Activated T-cell treated with anti-CD3 and anti-CD28 coated beads, Interleukin-2, amount 50 U/mL, for 4 hours (primary cell): Measurements from ENCODE around the gene AJUBA. TPM values are rescaled to one million over a fixed set of nuclear protein-coding genes. Genes with fewer than 3 reads are reported as not detected.

Experiments used
- ATAC-seq, 2 donors: fragments of 200-7000 bp; cut with Tn5 transposase; one replicate each; pipeline ENCODE4 v1.10.0; 2021
- DNase-seq: peaks from one replicate; pipeline ENCODE4 v3.0.0-alpha.2; 2020
- H3K27me3 Mint-ChIP-seq: one replicate; pipeline ENCODE4 v1.8.0; 2021; ENCODE audit warnings: low read depth, mixed read lengths
- H3K36me3 Mint-ChIP-seq: one replicate; pipeline ENCODE4 v1.8.0; 2022; ENCODE audit warnings: mixed read lengths; ENCODE audit not compliant: insufficient read depth
- H3K4me1 Mint-ChIP-seq: one replicate; pipeline ENCODE4 v1.8.0; 2021; ENCODE audit warnings: low read depth, mixed read lengths
- H3K4me3 Mint-ChIP-seq: one replicate; pipeline ENCODE4 v1.8.0; 2021; ENCODE audit warnings: mild to moderate bottlenecking, moderate library complexity, mixed read lengths
- H3K9me3 Mint-ChIP-seq: one replicate; pipeline ENCODE4 v1.8.0; 2021; ENCODE audit warnings: mixed read lengths
- total RNA-seq, 3 donors: library from RNA; stranded (reverse); gene quantifications; one replicate each; pipeline ENCODE4 v1.2.1, GENCODE V29; 2021

AJUBA gene
- total RNA-seq, 3 donors from 2014 or later: 2.0 to 3.8 (median 2.6) TPM

- no peaks in the 10 kb centered on the region for H3K9me3 Mint-ChIP-seq
- ATAC-seq (no peak), DNase-seq (no peak)
- no peak overlapping the region for H3K4me3 Mint-ChIP-seq
- peaks cover 58% of the 10 kb centered on the region for H3K36me3 Mint-ChIP-seq
- peaks cover 33% of the 10 kb centered on the region for H3K4me1 Mint-ChIP-seq
- no peaks in the 10 kb centered on the region for H3K27me3 Mint-ChIP-seq
These were observed 58.6 kb downstream of the AJUBA start for GRCh38 chr14:22923746-22924145.

- DNase-seq (no peak), ATAC-seq (no peak)
- Mint-ChIP-seq H3K27me3 (no peaks in the 10 kb centered on the region), H3K4me3 (no peak overlapping the region), H3K36me3 (peaks cover 60% of the 10 kb centered on the region), H3K4me1 (peaks cover 33% of the 10 kb centered on the region), H3K9me3 (no peaks in the 10 kb centered on the region)
These were observed 60.1 kb downstream of the AJUBA start for GRCh38 chr14:22922294-22922693.

Other genes with a start within 250 kb of the AJUBA start
- gene OXA1L, start 215.9 kb downstream of the AJUBA start, total RNA-seq: 100 to 1,000 TPM; 133 to 139 (median 138) TPM
- gene SLC7A7, start 167.1 kb downstream of the AJUBA start, total RNA-seq: under 1 TPM; 0.16 to 0.51 (median 0.19) TPM
- gene MRPL52, start 152.7 kb downstream of the AJUBA start, total RNA-seq: 100 to 1,000 TPM; 247 to 250 (median 249) TPM
- 1 to 10 TPM in 2 of 3 donors, under 1 TPM in 1; 0.76 to 1.6 (median 1.2) TPM for gene MMP14, start 146.0 kb downstream of the AJUBA start, total RNA-seq
- gene LRP10, start 110.8 kb downstream of the AJUBA start, total RNA-seq: 10 to 100 TPM; 19.3 to 33.7 (median 26.2) TPM
- gene REM2, start 99.3 kb downstream of the AJUBA start, total RNA-seq: under 1 TPM; 0.13 to 0.27 (median 0.15) TPM
- gene RBM23, start 63.4 kb downstream of the AJUBA start, total RNA-seq: 10 to 100 TPM; 80.4 to 90.4 (median 82.5) TPM
- gene PRMT5, start 53.2 kb downstream of the AJUBA start, total RNA-seq: 100 to 1,000 TPM; 256 to 289 (median 263) TPM
- gene HAUS4, start 25.5 kb downstream of the AJUBA start, total RNA-seq: 10 to 100 TPM; 28.8 to 39.7 (median 38.5) TPM
- gene C14orf93, start 27.6 kb upstream of the AJUBA start, total RNA-seq: 1 to 10 TPM; 3.6 to 5.4 (median 5.1) TPM
- 100 to 1,000 TPM; 220 to 231 (median 227) TPM for gene PSMB5, start 52.3 kb upstream of the AJUBA start, total RNA-seq
- not detected for gene PSMB11, start 59.7 kb upstream of the AJUBA start, total RNA-seq
- under 1 TPM; 0.51 to 0.87 (median 0.65) TPM for gene CDH24, start 75.0 kb upstream of the AJUBA start, total RNA-seq
- gene ACIN1, start 112.6 kb upstream of the AJUBA start, total RNA-seq: 100 to 1,000 TPM; 195 to 200 (median 196) TPM
- 10 to 100 TPM; 34.6 to 39.9 (median 36.9) TPM for gene C14orf119, start 113.0 kb upstream of the AJUBA start, total RNA-seq
- not detected for gene CIROP, start 122.4 kb upstream of the AJUBA start, total RNA-seq
- not detected for gene CEBPE, start 136.7 kb upstream of the AJUBA start, total RNA-seq
- gene SLC7A8, start 201.1 kb upstream of the AJUBA start, total RNA-seq: 1 to 10 TPM in 2 of 3 donors, under 1 TPM in 1; 0.81 to 1.5 (median 1.4) TPM